HepG2 (cell line): ENCODE data around the gene MSL3B.

Experiments used
- GABPA ChIP-seq, 2 experiments: IDR thresholded peaks; 2 replicates each; pipeline ENCODE4 v1.6.1; 2011 to 2016; ENCODE audit warnings: low read depth in 2 of 2, low read length in 1 of 2, missing biosample characterization in 1 of 2, missing genetic modification characterization in 1 of 2
- MYNN ChIP-seq: sonication (generic); formaldehyde crosslinking; IDR thresholded peaks from 2 replicates; pipeline ENCODE4 v1.4.0; 2020; ENCODE audit warnings: mild to moderate bottlenecking, low read depth, missing genetic modification reagents
- PAWR ChIP-seq: sonication (generic); formaldehyde crosslinking; IDR thresholded peaks from 2 replicates; pipeline ENCODE4 v1.4.0; 2020; ENCODE audit warnings: missing genetic modification reagents, mild to moderate bottlenecking, borderline replicate concordance
- SATB2 ChIP-seq: sonication (generic); formaldehyde crosslinking; IDR thresholded peaks from 2 replicates; pipeline ENCODE4 v1.5.0; 2020; ENCODE audit warnings: missing genetic modification reagents
- TBX3 ChIP-seq: fragments of 450-650 bp; IDR thresholded peaks from 2 replicates; pipeline ENCODE4 v1.6.1; 2017; ENCODE audit warnings: antibody characterized with exemption, mild to moderate bottlenecking, inconsistent platforms, borderline replicate concordance
- YEATS2 ChIP-seq: sonication (generic); formaldehyde crosslinking; IDR thresholded peaks from 2 replicates; pipeline ENCODE4 v1.4.0; 2020; ENCODE audit warnings: missing genetic modification reagents, borderline replicate concordance
- YEATS4 ChIP-seq: sonication (generic); formaldehyde crosslinking; IDR thresholded peaks from 2 replicates; pipeline ENCODE4 v1.4.0; 2020; ENCODE audit warnings: missing genetic modification reagents, borderline replicate concordance
- ZNF335 ChIP-seq: sonication (generic); formaldehyde crosslinking; IDR thresholded peaks from 2 replicates; pipeline ENCODE4 v1.4.0; 2020; ENCODE audit warnings: missing genetic modification reagents
- ZNF644 ChIP-seq: IDR thresholded peaks from 2 replicates; pipeline ENCODE4 v1.6.1; 2016; ENCODE audit warnings: low read depth
- ZNF720 ChIP-seq: sonication (generic); formaldehyde crosslinking; IDR thresholded peaks from 2 replicates; pipeline ENCODE4 v1.4.0; 2020; ENCODE audit warnings: missing genetic modification reagents
- ZNF75D ChIP-seq: sonication (generic); formaldehyde crosslinking; IDR thresholded peaks from 2 replicates; pipeline ENCODE4 v1.8.1; 2023; ENCODE audit warnings: missing genetic modification reagents, mild to moderate bottlenecking, borderline replicate concordance
- TF ChIP-seq, protein P1 (sequence below): sonication (generic); formaldehyde crosslinking; IDR thresholded peaks from 2 replicates; pipeline ENCODE4 v1.4.0; 2020; ENCODE audit warnings: missing genetic modification reagents, borderline replicate concordance
- TF ChIP-seq, protein P2 (sequence below): sonication (generic); formaldehyde crosslinking; IDR thresholded peaks from 2 replicates; pipeline ENCODE4 v1.8.1; 2023; ENCODE audit warnings: mild to moderate bottlenecking, missing genetic modification reagents
- TF ChIP-seq, protein P3 (sequence below), 2 experiments: fragments of 450-650 bp in 1 of 2; sonication (generic) in 1 of 2; formaldehyde crosslinking; IDR thresholded peaks; 2 replicates each; pipeline versions ENCODE4 v1.5.0 to v1.8.0; 2020 to 2022; ENCODE audit warnings: mild to moderate bottlenecking in 1 of 2, missing genetic modification reagents in 1 of 2
- TF ChIP-seq, protein P4 (sequence below): IDR thresholded peaks from 2 replicates; pipeline ENCODE4 v1.6.1; 2016; ENCODE audit warnings: missing compliant biosample characterization, missing genetic modification reagents, borderline replicate concordance

The MSL3B gene

DNA sequence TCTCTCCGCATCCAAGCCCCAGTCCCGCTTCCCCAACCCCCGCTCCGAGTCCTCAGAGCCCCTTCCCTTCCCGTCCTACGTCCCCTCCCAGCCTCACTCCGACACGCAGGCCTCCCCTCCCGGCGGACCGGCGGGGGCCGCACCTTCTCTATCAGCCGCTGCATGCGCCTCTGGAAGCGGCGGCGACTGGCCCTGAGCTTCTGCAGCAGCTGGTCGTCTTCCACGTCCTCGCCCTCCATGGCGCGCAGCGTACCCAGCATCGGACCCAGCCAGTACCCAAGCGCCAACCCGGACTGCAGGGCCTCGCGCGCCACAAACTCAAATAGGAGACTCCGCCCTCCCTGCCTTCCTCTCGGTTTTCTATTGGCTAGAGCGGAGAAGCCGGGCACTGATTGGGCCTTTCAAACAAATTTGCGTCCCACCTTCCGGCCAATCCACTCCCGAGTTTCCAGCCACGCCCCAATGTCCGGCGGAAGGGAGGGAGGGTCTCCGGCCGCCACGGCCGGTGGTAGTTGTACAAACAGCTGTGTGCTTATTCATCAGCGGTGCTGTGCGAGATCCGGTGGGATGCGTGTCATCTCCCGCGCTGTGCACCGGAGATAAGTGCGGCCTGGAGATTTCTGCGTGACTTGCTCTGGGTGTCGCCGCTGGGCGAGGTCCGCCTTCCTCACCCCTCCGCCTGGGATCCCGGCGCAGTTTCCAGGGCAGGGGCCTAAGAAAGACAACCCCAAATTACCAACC, 13.8 kb downstream of the MSL3B start, which contains the start of gene HJURP (continued):
- TF ChIP-seq, protein P1, sequence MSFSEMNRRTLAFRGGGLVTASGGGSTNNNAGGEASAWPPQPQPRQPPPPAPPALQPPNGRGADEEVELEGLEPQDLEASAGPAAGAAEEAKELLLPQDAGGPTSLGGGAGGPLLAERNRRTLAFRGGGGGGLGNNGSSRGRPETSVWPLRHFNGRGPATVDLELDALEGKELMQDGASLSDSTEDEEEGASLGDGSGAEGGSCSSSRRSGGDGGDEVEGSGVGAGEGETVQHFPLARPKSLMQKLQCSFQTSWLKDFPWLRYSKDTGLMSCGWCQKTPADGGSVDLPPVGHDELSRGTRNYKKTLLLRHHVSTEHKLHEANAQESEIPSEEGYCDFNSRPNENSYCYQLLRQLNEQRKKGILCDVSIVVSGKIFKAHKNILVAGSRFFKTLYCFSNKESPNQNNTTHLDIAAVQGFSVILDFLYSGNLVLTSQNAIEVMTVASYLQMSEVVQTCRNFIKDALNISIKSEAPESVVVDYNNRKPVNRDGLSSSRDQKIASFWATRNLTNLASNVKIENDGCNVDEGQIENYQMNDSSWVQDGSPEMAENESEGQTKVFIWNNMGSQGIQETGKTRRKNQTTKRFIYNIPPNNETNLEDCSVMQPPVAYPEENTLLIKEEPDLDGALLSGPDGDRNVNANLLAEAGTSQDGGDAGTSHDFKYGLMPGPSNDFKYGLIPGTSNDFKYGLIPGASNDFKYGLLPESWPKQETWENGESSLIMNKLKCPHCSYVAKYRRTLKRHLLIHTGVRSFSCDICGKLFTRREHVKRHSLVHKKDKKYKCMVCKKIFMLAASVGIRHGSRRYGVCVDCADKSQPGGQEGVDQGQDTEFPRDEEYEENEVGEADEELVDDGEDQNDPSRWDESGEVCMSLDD (CRISPR knock-in tag): no peak
- peak; percentile 35; the same call in 1 of the 2 replicates for TF ChIP-seq MYNN (CRISPR knock-in tag)
- TF ChIP-seq ZNF720 (CRISPR knock-in tag): no peak
- TF ChIP-seq, protein P2, sequence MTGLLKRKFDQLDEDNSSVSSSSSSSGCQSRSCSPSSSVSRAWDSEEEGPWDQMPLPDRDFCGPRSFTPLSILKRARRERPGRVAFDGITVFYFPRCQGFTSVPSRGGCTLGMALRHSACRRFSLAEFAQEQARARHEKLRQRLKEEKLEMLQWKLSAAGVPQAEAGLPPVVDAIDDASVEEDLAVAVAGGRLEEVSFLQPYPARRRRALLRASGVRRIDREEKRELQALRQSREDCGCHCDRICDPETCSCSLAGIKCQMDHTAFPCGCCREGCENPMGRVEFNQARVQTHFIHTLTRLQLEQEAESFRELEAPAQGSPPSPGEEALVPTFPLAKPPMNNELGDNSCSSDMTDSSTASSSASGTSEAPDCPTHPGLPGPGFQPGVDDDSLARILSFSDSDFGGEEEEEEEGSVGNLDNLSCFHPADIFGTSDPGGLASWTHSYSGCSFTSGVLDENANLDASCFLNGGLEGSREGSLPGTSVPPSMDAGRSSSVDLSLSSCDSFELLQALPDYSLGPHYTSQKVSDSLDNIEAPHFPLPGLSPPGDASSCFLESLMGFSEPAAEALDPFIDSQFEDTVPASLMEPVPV (CRISPR knock-in tag): peak; percentile 100
- peak; percentile 70; the same call in 1 of the 2 replicates for TF ChIP-seq YEATS2 (CRISPR knock-in tag)
- TF ChIP-seq, protein P3, sequence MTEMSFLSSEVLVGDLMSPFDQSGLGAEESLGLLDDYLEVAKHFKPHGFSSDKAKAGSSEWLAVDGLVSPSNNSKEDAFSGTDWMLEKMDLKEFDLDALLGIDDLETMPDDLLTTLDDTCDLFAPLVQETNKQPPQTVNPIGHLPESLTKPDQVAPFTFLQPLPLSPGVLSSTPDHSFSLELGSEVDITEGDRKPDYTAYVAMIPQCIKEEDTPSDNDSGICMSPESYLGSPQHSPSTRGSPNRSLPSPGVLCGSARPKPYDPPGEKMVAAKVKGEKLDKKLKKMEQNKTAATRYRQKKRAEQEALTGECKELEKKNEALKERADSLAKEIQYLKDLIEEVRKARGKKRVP (CRISPR knock-in tag; IDR thresholded peaks at IDR 0.05): peak in 1 of 2 experiments; percentile 89; a peak in 2 of 4 replicates
- TF ChIP-seq GABPA (IDR thresholded peaks at IDR 0.05; ENCODE audit: low read depth, low read length): peak; percentile 79
- TF ChIP-seq GABPA (CRISPR knock-in tag; IDR thresholded peaks at IDR 0.05; ENCODE audit: low read depth): peak; percentile 94
- no peak for TF ChIP-seq ZNF644 (CRISPR knock-in tag)
- TF ChIP-seq SATB2 (CRISPR knock-in tag): no peak; the same call in 1 of the 2 replicates
- TF ChIP-seq ZNF75D (CRISPR knock-in tag): no peak
- peak; percentile 94 for TF ChIP-seq YEATS4 (CRISPR knock-in tag)
- TF ChIP-seq TBX3: 0 out of 2 replicates have a peak, but pooled peaks have one; percentile 16
- no peak for TF ChIP-seq PAWR (CRISPR knock-in tag)
- no peak for TF ChIP-seq ZNF335 (CRISPR knock-in tag)
- TF ChIP-seq, protein P4, sequence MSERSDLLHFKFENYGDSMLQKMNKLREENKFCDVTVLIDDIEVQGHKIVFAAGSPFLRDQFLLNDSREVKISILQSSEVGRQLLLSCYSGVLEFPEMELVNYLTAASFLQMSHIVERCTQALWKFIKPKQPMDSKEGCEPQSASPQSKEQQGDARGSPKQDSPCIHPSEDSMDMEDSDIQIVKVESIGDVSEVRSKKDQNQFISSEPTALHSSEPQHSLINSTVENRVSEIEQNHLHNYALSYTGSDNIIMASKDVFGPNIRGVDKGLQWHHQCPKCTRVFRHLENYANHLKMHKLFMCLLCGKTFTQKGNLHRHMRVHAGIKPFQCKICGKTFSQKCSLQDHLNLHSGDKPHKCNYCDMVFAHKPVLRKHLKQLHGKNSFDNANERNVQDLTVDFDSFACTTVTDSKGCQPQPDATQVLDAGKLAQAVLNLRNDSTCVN (CRISPR knock-in tag): no peak
